Subcutaneous abdominal adipose tissue (tissue), 5 donors: ENCODE results near the gene RSAD1.
A peak's percentile ranks its signal among the peaks of the same experiment; 100 is the strongest.

ENCODE experiments used
- H3K27ac ChIP-seq: one replicate; pipeline ENCODE4 v1.7.0; 2013; ENCODE audit warnings: low read depth, mild to moderate bottlenecking, inconsistent platforms, low read length, moderate library complexity
- H3K27me3 ChIP-seq, 5 donors: one replicate each; pipeline ENCODE4 v1.7.0; 2013; ENCODE audit warnings: low read length in 5 of 5, inconsistent platforms in 1 of 5; ENCODE audit not compliant: control insufficient read depth in 5 of 5, insufficient read depth in 4 of 5
- H3K36me3 ChIP-seq, 5 donors: one replicate each; pipeline ENCODE4 v1.7.0; 2013; ENCODE audit warnings: low read length in 5 of 5; ENCODE audit not compliant: control insufficient read depth in 5 of 5, insufficient read depth in 5 of 5
- H3K4me1 ChIP-seq, 5 donors: one replicate each; pipeline ENCODE4 v1.7.0; 2013; ENCODE audit warnings: low read length in 5 of 5, mild to moderate bottlenecking in 3 of 5, moderate library complexity in 1 of 5; ENCODE audit not compliant: control insufficient read depth in 5 of 5, insufficient read depth in 5 of 5
- H3K4me3 ChIP-seq, 5 donors: one replicate each; pipeline ENCODE4 v1.7.0; 2013; ENCODE audit warnings: low read length in 5 of 5, low read depth in 1 of 5
- H3K9ac ChIP-seq, 5 donors: one replicate each; pipeline ENCODE4 v1.7.0; 2013; ENCODE audit warnings: low read length in 5 of 5, mild to moderate bottlenecking in 4 of 5, moderate library complexity in 3 of 5
- H3K9me3 ChIP-seq, 5 donors: one replicate each; pipeline ENCODE4 v1.7.0; 2013; ENCODE audit warnings: low read length in 5 of 5; ENCODE audit not compliant: control insufficient read depth in 5 of 5
- donor health status: healthy.
- donor health status: healthy.
- donor health status: healthy.
- donor health status: healthy.
- donor health status: healthy.

Gene RSAD1

DNA sequence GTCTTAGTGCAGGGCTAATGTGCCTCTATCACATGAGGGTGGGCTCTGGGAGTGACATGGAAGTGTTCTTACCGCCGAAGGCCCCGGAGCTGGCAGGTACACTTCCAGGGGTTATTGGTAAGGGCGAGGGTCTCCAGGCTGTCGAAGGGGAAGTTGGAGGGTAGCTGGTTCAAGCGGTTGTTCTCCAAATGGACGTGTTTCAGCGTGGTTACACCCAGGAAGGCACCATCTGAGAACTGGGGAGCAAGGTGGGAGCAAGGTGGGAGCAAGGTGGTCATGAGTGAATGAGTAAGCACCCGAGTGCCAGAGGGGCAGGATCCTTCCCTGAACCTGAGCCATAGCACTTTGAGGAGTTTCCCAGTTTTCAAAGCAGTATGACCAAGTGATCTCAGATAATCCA is 13.0 kb upstream of the RSAD1 start:
- no peaks in the 10 kb centered on the region for H3K9me3 ChIP-seq
- H3K9ac ChIP-seq: no peak overlapping the region
- H3K36me3 ChIP-seq: peaks cover 0 to 46% (median 29%) of the 10 kb centered on the region in 5 donors
- H3K4me3 ChIP-seq: no peak overlapping the region
- H3K27ac ChIP-seq: no peak overlapping the region
- peaks cover 6 to 20% (median 10%) of the 10 kb centered on the region in 5 donors for H3K27me3 ChIP-seq
- H3K4me1 ChIP-seq: peaks cover 0 to 15% (median 13%) of the 10 kb centered on the region in 5 donors

DNA sequence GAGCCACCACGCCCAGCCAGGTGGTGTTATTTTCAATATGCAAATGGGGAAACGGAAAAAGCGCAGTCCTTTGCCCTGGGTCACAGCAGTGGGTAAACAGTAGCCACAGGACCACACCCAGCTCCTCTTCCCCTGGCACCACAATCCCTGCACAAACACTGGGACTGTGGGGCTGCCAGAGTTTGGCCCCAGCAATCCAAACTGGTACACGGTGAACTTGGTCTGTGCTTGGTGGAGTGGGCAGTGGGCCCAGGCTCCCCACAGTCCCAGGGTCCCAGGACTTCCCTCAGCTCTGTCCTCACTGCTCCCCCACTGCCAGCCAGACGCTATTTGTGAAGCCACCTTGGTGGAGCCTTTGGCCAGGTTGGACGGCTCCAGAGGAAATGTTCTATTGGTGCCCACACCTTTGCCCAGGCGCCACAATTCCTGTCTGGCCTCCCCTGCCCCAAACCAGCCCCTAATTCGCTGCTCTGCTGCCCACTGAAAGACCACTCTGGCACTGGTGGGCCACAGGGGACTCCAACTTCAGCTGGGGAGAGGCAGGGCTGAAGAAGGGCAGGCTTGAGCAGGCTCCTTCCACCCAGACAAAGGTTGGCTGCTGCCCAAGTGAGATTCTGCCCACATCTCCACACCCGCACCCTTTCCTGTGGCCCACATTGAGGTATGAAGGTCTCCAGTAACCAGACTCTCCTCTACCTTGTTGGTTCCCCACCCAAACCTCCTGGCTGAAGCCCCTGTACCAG is 12.1 kb upstream of the RSAD1 start:
- no peaks in the 10 kb centered on the region for H3K9me3 ChIP-seq
- no peak overlapping the region for H3K27ac ChIP-seq
- H3K27me3 ChIP-seq: peaks cover 6 to 20% (median 10%) of the 10 kb centered on the region in 5 donors
- H3K36me3 ChIP-seq: peaks cover 0 to 46% (median 29%) of the 10 kb centered on the region in 5 donors
- H3K4me1 ChIP-seq: peaks cover 0 to 15% (median 13%) of the 10 kb centered on the region in 5 donors
- no peak overlapping the region for H3K4me3 ChIP-seq
- H3K9ac ChIP-seq: no peak overlapping the region

DNA sequence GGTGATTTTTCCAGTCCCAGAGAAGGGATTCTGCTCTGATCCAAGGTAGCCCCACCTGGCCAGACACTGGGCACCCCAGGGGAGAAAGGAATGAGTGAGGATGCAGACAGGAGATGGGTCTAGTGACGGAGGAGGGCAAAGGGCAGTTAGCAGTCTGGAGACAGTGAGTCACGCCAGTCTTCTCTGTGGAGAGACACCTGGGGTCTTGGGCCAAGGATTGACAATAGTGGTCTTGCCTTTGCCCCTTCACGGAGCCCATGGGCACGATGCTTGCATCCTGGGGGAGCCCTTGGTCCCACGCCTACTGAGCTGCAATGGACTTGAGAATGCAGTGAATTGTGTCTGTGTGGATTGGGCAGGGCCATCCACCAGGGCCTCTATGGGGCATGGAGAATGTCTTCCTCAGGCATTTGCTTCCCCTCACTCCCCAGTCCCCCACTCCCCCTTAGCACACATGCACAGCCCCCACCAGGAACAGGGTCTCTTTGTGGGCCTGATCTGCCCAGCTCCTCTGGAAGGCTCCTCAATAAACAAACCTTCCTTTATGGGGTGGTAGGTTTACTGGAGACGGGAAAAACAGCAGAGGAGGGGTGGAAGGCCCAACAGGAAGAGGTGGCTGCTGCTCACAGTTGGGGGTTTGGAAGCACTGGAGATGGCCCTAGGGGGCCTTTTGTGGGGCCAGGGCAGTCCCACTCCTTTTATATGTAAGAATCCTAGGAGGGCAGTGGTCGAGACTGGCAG is 11.4 kb upstream of the RSAD1 start:
- Histone ChIP-seq H3K4me3 (no peak overlapping the region), H3K27ac (no peak overlapping the region), H3K9ac (no peak overlapping the region), H3K36me3 (peaks cover 0 to 46% (median 27%) of the 10 kb centered on the region in 5 donors), H3K9me3 (no peaks in the 10 kb centered on the region), H3K4me1 (peaks cover 0 to 15% (median 13%) of the 10 kb centered on the region in 5 donors), H3K27me3 (peaks cover 6 to 20% (median 10%) of the 10 kb centered on the region in 5 donors)

DNA sequence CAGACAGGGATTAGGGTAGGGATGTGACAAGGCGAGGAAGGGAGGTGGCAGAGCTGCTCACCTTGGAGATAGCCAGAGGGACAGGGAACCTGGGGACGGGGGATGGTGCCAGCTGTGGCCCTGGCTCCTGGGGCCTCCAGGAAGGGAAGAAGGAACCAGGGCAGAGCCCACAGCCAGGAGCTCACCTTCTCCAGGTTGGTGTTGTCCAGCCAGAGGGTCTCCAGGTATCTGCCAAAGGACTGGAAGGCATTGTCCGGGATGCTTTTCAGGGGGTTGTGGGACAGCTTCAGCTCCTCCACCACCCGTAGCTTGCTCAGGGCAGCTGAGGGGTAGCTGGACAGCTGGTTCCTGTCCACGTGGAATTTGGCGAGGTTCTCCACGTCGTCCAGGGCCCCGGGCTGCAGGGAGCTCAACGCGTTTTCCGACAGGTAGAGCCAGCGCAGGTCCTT is 10.8 kb upstream of the RSAD1 start:
- Histone ChIP-seq H3K9ac (no peak overlapping the region), H3K4me3 (peak overlapping the region in 1 of 5 donors; percentile 11), H3K9me3 (no peaks in the 10 kb centered on the region), H3K36me3 (peaks cover 0 to 46% (median 25%) of the 10 kb centered on the region in 5 donors), H3K27ac (no peak overlapping the region), H3K27me3 (peaks cover 6 to 20% (median 10%) of the 10 kb centered on the region in 5 donors), H3K4me1 (peaks cover 0 to 15% (median 13%) of the 10 kb centered on the region in 5 donors)

DNA sequence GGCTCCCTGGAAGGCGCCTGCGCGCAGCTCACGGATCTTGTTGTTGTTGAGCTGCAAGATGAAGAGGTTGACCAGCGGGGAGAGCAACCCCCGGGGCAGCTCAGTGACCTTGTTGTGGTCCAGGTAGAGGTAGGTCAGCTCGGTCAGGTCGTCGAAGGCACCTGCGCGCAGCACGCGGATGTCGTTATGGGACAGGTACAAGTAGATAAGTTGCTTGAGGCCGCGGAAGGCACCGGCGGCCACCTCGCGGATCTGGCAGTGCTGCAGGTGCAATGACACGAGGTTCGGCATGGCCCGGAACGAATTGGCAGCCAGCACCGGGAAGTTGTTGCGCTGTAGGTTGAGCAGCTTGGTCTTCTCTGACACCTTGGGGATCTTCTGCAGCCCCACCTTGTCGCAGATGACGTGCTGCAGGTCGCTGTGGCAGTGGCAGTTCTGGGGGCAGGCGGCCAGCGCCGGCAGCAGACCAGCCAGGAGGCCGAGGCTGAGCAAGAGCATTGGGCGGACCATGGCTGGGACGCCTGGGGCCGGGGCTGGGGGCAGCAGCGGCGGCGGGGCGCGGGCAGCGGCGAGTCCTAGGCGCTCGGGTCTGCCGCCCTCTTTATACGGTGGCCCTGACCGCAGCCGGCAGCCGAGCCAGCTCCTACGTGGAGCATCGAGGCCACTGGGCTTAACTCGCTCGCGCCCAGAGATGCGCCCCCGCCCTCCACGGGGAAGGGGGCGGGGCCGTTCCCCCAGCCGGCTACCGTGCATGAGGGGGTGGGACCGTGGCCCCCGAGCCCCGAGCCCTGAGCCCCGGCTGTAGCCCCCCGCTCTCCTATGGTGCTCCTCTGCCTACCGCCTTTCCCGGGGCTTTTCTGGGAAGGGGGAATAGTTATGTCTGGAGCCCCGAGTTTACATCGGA is 10.1 kb upstream of the RSAD1 start, which contains the start of gene CHAD:
TSS of gene CHAD (minus strand) at position 577 of the 904 bp plus-strand sequence. CDS start at position 510, 67 bp downstream.
- peaks cover 0 to 15% (median 13%) of the 10 kb centered on the region in 5 donors for H3K4me1 ChIP-seq
- H3K27me3 ChIP-seq: peaks cover 6 to 20% (median 10%) of the 10 kb centered on the region in 5 donors
- H3K27ac ChIP-seq: no peak within 1 kb of the TSS
- H3K4me3 ChIP-seq: peak within 1 kb of the TSS in 2 of 5 donors; percentile 11 to 48
- no peaks in the 10 kb centered on the region for H3K9me3 ChIP-seq
- H3K36me3 ChIP-seq: peaks cover 3 to 46% (median 24%) of the 10 kb centered on the region in 5 donors
- H3K9ac ChIP-seq: no peak within 1 kb of the TSS

DNA sequence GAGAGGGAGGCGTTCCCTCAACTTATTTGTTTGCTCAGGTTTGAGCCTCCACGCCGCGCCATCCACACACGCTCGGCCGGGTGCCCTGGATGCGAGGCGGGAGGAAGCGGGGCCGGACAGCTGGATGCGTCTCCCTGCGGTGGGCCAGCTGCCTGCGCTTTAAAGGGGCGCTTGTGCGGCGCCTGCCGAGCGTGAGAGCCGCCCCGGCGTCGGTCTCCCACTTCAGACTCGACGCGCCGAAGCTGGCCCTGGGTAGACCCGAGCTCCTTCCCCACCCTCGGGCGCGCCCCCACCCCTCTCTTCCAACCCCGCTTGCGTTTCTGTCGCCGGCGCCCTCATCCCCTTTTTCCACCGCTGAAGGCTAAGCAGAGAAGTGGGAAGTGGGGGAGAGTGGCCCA is 9.5 kb upstream of the RSAD1 start:
- peaks cover 6 to 20% (median 10%) of the 10 kb centered on the region in 5 donors for H3K27me3 ChIP-seq
- H3K36me3 ChIP-seq: peaks cover 3 to 50% (median 29%) of the 10 kb centered on the region in 5 donors
- no peaks in the 10 kb centered on the region for H3K9me3 ChIP-seq
- peaks cover 0 to 15% (median 13%) of the 10 kb centered on the region in 5 donors for H3K4me1 ChIP-seq
- no peak overlapping the region for H3K27ac ChIP-seq
- peak overlapping the region in 1 of 5 donors; percentile 48 for H3K4me3 ChIP-seq
- no peak overlapping the region for H3K9ac ChIP-seq

DNA sequence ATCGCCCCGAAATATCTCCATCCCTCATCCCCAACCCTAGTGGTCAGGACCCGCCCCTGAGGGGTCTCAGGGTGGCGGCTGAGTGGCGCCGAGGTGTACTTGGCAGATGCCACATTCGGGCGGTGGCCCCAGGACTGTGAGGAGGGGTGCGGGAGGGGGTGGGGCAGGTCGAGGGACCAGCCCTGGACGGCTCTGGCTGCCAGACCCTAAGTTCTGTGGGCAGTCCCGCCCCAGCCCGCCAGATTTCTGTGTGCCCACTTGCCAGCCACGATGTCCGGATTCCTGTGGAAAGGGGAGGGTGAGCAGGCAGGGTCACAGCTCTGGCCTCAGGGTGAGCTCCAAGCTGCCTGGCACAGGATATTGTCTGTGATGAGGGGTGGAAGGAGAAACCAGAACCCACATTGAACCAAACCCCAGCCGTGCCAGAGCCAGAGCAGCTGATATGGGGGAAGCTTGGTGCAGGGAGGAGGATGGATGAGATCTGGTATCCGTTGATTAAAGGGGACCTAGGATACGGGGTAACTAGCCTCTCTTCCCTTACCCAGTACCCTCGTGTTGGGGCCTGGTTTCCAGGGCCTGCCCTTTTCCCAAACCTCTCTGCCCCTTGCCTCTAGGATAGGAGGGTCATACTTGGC is 8.9 kb upstream of the RSAD1 start:
- peaks cover 3 to 47% (median 31%) of the 10 kb centered on the region in 5 donors for H3K36me3 ChIP-seq
- no peak overlapping the region for H3K27ac ChIP-seq
- H3K27me3 ChIP-seq: peaks cover 6 to 20% (median 10%) of the 10 kb centered on the region in 5 donors
- no peak overlapping the region for H3K4me3 ChIP-seq
- no peak overlapping the region for H3K9ac ChIP-seq
- H3K4me1 ChIP-seq: peaks cover 0 to 15% (median 13%) of the 10 kb centered on the region in 5 donors
- no peaks in the 10 kb centered on the region for H3K9me3 ChIP-seq

DNA sequence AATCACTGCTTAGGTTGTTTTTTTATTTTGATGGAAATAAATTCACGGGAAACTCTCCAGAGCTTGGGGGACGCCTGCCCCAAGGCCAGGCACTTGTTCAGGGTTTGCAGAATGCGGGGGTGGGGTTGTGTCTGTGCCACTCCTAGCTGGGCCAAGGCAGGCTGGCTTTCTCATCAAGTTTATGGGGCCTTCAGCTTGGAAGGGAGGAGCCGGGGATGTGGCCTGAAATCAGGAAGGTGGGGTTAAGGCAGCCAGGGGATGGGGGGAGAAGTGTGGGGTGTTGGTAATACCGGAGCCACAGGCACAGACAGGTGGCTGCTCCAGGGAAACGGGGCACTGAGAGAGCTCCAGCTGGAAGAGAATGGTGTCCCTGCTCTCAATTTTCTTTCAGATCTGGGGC is 8.2 kb upstream of the RSAD1 start:
- peaks cover 3 to 42% (median 30%) of the 10 kb centered on the region in 5 donors for H3K36me3 ChIP-seq
- H3K4me1 ChIP-seq: peaks cover 0 to 15% (median 13%) of the 10 kb centered on the region in 5 donors
- no peaks in the 10 kb centered on the region for H3K9me3 ChIP-seq
- H3K27me3 ChIP-seq: peaks cover 6 to 20% (median 10%) of the 10 kb centered on the region in 5 donors
- H3K4me3 ChIP-seq: no peak overlapping the region
- no peak overlapping the region for H3K27ac ChIP-seq
- no peak overlapping the region for H3K9ac ChIP-seq
